ENCODE results near the gene STX11.

The STX11 gene

GRCh38 chr6:144134176-144134575 is 16.1 kb upstream of the STX11 start:
- Mint-ChIP-seq H3K27ac (no peak overlapping the region), H3K36me3 (ENCODE audit: low read depth) (no peaks in the 10 kb centered on the region), H3K9me3 (no peaks in the 10 kb centered on the region), H3K27me3 (ENCODE audit: low read depth, poor library complexity) (peaks cover 25% of the 10 kb centered on the region), H3K4me3 (no peak overlapping the region), H3K4me1 (no peaks in the 10 kb centered on the region)
- DNase-seq: no peak
- no peak for TF ChIP-seq CTCF (IDR thresholded peaks at IDR 0.05)

- no peaks in the 10 kb centered on the region for H3K4me1 Mint-ChIP-seq
- no peak for DNase-seq
- H3K4me3 Mint-ChIP-seq: no peak overlapping the region
- H3K9me3 Mint-ChIP-seq: no peaks in the 10 kb centered on the region
- no peak for TF ChIP-seq CTCF (IDR thresholded peaks at IDR 0.05)
- H3K27me3 Mint-ChIP-seq (ENCODE audit: low read depth, poor library complexity): peaks cover 20% of the 10 kb centered on the region
- H3K36me3 Mint-ChIP-seq (ENCODE audit: low read depth): no peaks in the 10 kb centered on the region
- H3K27ac Mint-ChIP-seq: no peak overlapping the region
Observed at GRCh38 chr6:144134737-144135136, 15.6 kb upstream of the STX11 start.

- no peaks in the 10 kb centered on the region for H3K36me3 Mint-ChIP-seq (ENCODE audit: low read depth)
- H3K9me3 Mint-ChIP-seq: no peaks in the 10 kb centered on the region
- H3K27me3 Mint-ChIP-seq (ENCODE audit: low read depth, poor library complexity): peaks cover 12% of the 10 kb centered on the region
- H3K4me3 Mint-ChIP-seq: no peak overlapping the region
- no peak for TF ChIP-seq CTCF (IDR thresholded peaks at IDR 0.05)
- DNase-seq: no peak
- no peaks in the 10 kb centered on the region for H3K4me1 Mint-ChIP-seq
- no peak overlapping the region for H3K27ac Mint-ChIP-seq
Observed at GRCh38 chr6:144138542-144138941, 11.8 kb upstream of the STX11 start.

GRCh38 chr6:144139817-144140216 is 10.5 kb upstream of the STX11 start:
- H3K27me3 Mint-ChIP-seq (ENCODE audit: low read depth, poor library complexity): peaks cover 12% of the 10 kb centered on the region
- H3K4me3 Mint-ChIP-seq: no peak overlapping the region
- DNase-seq: no peak
- TF ChIP-seq CTCF (IDR thresholded peaks at IDR 0.05): no peak
- no peaks in the 10 kb centered on the region for H3K9me3 Mint-ChIP-seq
- H3K4me1 Mint-ChIP-seq: no peaks in the 10 kb centered on the region
- no peaks in the 10 kb centered on the region for H3K36me3 Mint-ChIP-seq (ENCODE audit: low read depth)
- no peak overlapping the region for H3K27ac Mint-ChIP-seq

GRCh38 chr6:144140867-144141266 is 9.4 kb upstream of the STX11 start:
- H3K4me1 Mint-ChIP-seq: no peaks in the 10 kb centered on the region
- H3K36me3 Mint-ChIP-seq (ENCODE audit: low read depth): no peaks in the 10 kb centered on the region
- H3K4me3 Mint-ChIP-seq: no peak overlapping the region
- H3K9me3 Mint-ChIP-seq: no peaks in the 10 kb centered on the region
- no peak overlapping the region for H3K27ac Mint-ChIP-seq
- no peak for TF ChIP-seq CTCF (IDR thresholded peaks at IDR 0.05)
- peaks cover 18% of the 10 kb centered on the region for H3K27me3 Mint-ChIP-seq (ENCODE audit: low read depth, poor library complexity)
- DNase-seq: no peak

GRCh38 chr6:144141470-144141869 is 8.8 kb upstream of the STX11 start:
- Mint-ChIP-seq H3K36me3 (ENCODE audit: low read depth) (no peaks in the 10 kb centered on the region), H3K27ac (no peak overlapping the region), H3K4me3 (no peak overlapping the region), H3K9me3 (no peaks in the 10 kb centered on the region), H3K27me3 (ENCODE audit: low read depth, poor library complexity) (peaks cover 24% of the 10 kb centered on the region), H3K4me1 (no peaks in the 10 kb centered on the region)
- DNase-seq: no peak
- TF ChIP-seq CTCF (IDR thresholded peaks at IDR 0.05): no peak

All from nephron progenitor cell (in vitro differentiated cells).